Measurements from ENCODE around the gene YEATS4. TPM values are rescaled to one million over a fixed set of nuclear protein-coding genes. Genes with fewer than 3 reads are reported as not detected.

Gene YEATS4
- total and polyA plus RNA-seq, 2 donors (not counting 1 experiment from before 2014, with no cell fraction given), result 17.7 to 18.0 TPM

GRCh38 chr12:69438539-69438938 lies 79.0 kb downstream of the YEATS4 start:
- H3K4me2 ChIP-seq (replicated peaks; ENCODE audit: low read depth, low read length, poor library complexity, severe bottlenecking), result no peak overlapping the region
- H3K4me1 Mint-ChIP-seq, result no peaks in the 10 kb centered on the region
- no peaks in the 10 kb centered on the region for H3K27me3 ChIP-seq (replicated peaks in 1 of 4; ENCODE audit: control extremely low read depth in 1 of 4, control insufficient read depth in 3 of 4, insufficient read depth in 4 of 4, low read length in 3 of 4)
- no peaks in the 10 kb centered on the region for H3K4me1 ChIP-seq (ENCODE audit: control insufficient read depth in 2 of 2, insufficient read depth in 2 of 2, low read length in 2 of 2)
- no peak overlapping the region for H3K27ac ChIP-seq (ENCODE audit: low read length in 2 of 2)
- peaks cover 4% of the 10 kb centered on the region for H3K27me3 Mint-ChIP-seq
- H3K9ac ChIP-seq (ENCODE audit: low read length), result no peak overlapping the region
- H3K4me3 ChIP-seq (ENCODE audit: control extremely low read depth in 1 of 5, extremely low read depth in 1 of 5, insufficient read depth in 1 of 5, low read depth in 2 of 5, low read length in 4 of 5), result no peak overlapping the region
- H2AFZ ChIP-seq (ENCODE audit: insufficient read depth, low read depth, low read length, poor library complexity, severe bottlenecking), result no peak overlapping the region
- WGBS (ENCODE audit: insufficient coverage), result 100% methylated on average over 1 of the region's 3 CpGs
- CTCF ChIA-PET, result no interaction called here
- no peaks in the 10 kb centered on the region for H3K36me3 ChIP-seq (replicated peaks in 1 of 2; ENCODE audit: control extremely low read depth in 1 of 2, control insufficient read depth in 1 of 2, extremely low read depth in 1 of 2, insufficient read depth in 2 of 2, low read length in 1 of 2)
- intact Hi-C loops (cut with micrococcal nuclease), result no loop called here
- H3K4me3 Mint-ChIP-seq, result no peak overlapping the region
- DNase-seq (no peak), ATAC-seq (ENCODE audit: low read depth) (no peak)
- H3K79me2 ChIP-seq (ENCODE audit: control insufficient read depth, insufficient read depth, low read length), result no peaks in the 10 kb centered on the region
- TF ChIP-seq CTCF (IDR thresholded peaks at IDR 0.05), result no peak
- no peak for TF ChIP-seq EZH2 (IDR thresholded peaks at IDR 0.05; ENCODE audit: borderline replicate concordance, insufficient read depth, low read depth, low read length, poor library complexity, severe bottlenecking)
- H3K9me3 ChIP-seq (ENCODE audit: control extremely low read depth in 1 of 3, control insufficient read depth in 2 of 3, insufficient read depth in 1 of 3, low read length in 2 of 3), result no peaks in the 10 kb centered on the region
- POLR2A ChIA-PET, result no interaction called here
- H4K20me1 ChIP-seq (ENCODE audit: control insufficient read depth, insufficient read depth, low read length, poor library complexity, severe bottlenecking), result no peaks in the 10 kb centered on the region
- no peak overlapping the region for H3K27ac Mint-ChIP-seq
- no peaks in the 10 kb centered on the region for H3K9me3 Mint-ChIP-seq (ENCODE audit: insufficient read depth)

DNA sequence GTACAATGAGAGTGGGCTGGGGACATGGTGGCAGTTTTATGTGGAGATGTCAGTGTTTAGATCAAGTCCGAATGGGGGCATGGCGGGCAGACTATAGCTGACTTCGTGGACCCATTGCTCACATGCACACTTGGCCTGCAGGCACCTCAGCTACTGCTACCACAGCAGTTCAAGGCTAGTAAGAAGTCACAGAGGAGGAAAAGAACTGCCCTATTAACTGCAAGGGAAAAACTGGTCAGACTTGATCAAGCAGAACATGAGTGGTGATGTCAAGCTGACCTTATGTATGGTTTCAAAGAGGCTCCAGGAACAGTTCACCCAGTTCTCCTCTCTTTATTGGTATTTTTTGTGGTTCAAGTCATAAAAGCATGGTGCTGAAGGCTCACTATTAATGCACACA lies 80.5 kb downstream of the YEATS4 start:
- Histone ChIP-seq H3K9me3 (ENCODE audit: control extremely low read depth in 1 of 3, control insufficient read depth in 2 of 3, insufficient read depth in 1 of 3, low read length in 2 of 3) (no peaks in the 10 kb centered on the region), H4K20me1 (ENCODE audit: control insufficient read depth, insufficient read depth, low read length, poor library complexity, severe bottlenecking) (no peaks in the 10 kb centered on the region), H3K4me2 (replicated peaks; ENCODE audit: low read depth, low read length, poor library complexity, severe bottlenecking) (no peak overlapping the region), H3K27ac (ENCODE audit: low read length in 2 of 2) (no peak overlapping the region), H3K36me3 (replicated peaks in 1 of 2; ENCODE audit: control extremely low read depth in 1 of 2, control insufficient read depth in 1 of 2, extremely low read depth in 1 of 2, insufficient read depth in 2 of 2, low read length in 1 of 2) (no peaks in the 10 kb centered on the region), H3K27me3 (replicated peaks in 1 of 4; ENCODE audit: control extremely low read depth in 1 of 4, control insufficient read depth in 3 of 4, insufficient read depth in 4 of 4, low read length in 3 of 4) (no peaks in the 10 kb centered on the region), H2AFZ (ENCODE audit: insufficient read depth, low read depth, low read length, poor library complexity, severe bottlenecking) (no peak overlapping the region), H3K4me1 (ENCODE audit: control insufficient read depth in 2 of 2, insufficient read depth in 2 of 2, low read length in 2 of 2) (no peaks in the 10 kb centered on the region), H3K79me2 (ENCODE audit: control insufficient read depth, insufficient read depth, low read length) (no peaks in the 10 kb centered on the region), H3K4me3 (ENCODE audit: control extremely low read depth in 1 of 5, extremely low read depth in 1 of 5, insufficient read depth in 1 of 5, low read depth in 2 of 5, low read length in 4 of 5) (no peak overlapping the region), H3K9ac (ENCODE audit: low read length) (no peak overlapping the region)
- no peak for DNase-seq
- TF ChIP-seq EZH2 (IDR thresholded peaks at IDR 0.05; ENCODE audit: borderline replicate concordance, insufficient read depth, low read depth, low read length, poor library complexity, severe bottlenecking) (no peak), CTCF (IDR thresholded peaks at IDR 0.05) (no peak)
- CTCF ChIA-PET, result no interaction called here
- intact Hi-C loops (cut with micrococcal nuclease), result no loop called here
- no peak overlapping the region for H3K4me3 Mint-ChIP-seq
- H3K27ac Mint-ChIP-seq, result no peak overlapping the region
- no peaks in the 10 kb centered on the region for H3K4me1 Mint-ChIP-seq
- WGBS (ENCODE audit: insufficient coverage), result 90% methylated on average over 2 of the region's 3 CpGs
- H3K9me3 Mint-ChIP-seq (ENCODE audit: insufficient read depth), result no peaks in the 10 kb centered on the region
- POLR2A ChIA-PET, result no interaction called here
- H3K27me3 Mint-ChIP-seq, result peaks cover 6% of the 10 kb centered on the region
- no peak for ATAC-seq (ENCODE audit: low read depth)

Small RNA genes within 50 kb of the gene (small RNA-seq; reads per million reads assigned to genes)
- gene RN7SL804P (ENCODE audit: insufficient read length, low read depth, low replicate concordance), result not detected

Other genes starting within 250 kb of the YEATS4 start
- gene CPSF6, start 120.2 kb upstream of the YEATS4 start, total RNA-seq, result 108 and 114 TPM in 2 replicates
- gene CPSF6, start 120.2 kb upstream of the YEATS4 start, polyA plus RNA-seq, result 22.3 and 29.1 TPM in 2 replicates
- gene LYZ, start 11.4 kb upstream of the YEATS4 start, total RNA-seq, result 5.5 and 8.5 TPM in 2 replicates
- 21.1 and 22.7 TPM in 2 replicates for gene LYZ, start 11.4 kb upstream of the YEATS4 start, polyA plus RNA-seq
- gene FRS2, start 110.6 kb downstream of the YEATS4 start, total RNA-seq, result 29.5 and 33.7 TPM in 2 replicates
- 11.3 and 21.1 TPM in 2 replicates for gene FRS2, start 110.6 kb downstream of the YEATS4 start, polyA plus RNA-seq
- 125 TPM in 2 replicates for gene CCT2, start 225.7 kb downstream of the YEATS4 start, total RNA-seq
- gene CCT2, start 225.7 kb downstream of the YEATS4 start, polyA plus RNA-seq, result 58.2 and 160 TPM in 2 replicates